ENCODE measurements around the gene TBC1D22A.

DNA sequence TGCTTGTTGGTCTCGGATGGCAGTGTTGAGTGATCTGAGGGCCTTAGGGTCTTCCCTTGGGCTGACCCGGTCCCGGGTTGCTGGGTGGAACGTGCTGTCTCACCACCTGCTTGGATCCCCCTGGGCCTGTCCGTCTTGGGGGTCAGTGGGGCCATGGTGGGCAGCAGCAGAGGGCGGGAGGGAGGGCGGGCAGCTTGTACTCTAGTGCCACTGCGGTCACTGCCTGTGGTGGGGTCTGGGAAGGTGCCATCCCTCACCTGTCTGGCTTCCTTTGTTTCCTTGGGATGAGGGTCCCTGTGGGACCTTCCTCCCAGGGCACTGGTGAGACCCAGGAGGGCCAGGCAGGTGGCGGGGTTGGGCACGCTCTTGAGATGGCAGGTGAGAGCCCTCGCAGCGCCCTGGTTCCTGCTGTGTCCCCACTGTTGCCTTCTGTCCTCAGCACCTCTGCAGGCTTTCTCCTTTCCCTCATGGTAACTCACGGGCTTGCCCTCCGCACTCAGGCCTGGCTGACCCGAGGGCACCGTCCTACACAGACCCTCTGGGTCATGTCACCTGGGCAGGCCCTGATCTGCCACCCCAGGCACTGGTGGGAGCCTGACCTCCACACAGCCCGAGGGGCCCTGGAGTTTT is 34.2 kb downstream of the TBC1D22A start:
- TF ChIP-seq CTCF (IDR thresholded peaks at IDR 0.05; ENCODE audit: insufficient read depth, low read depth, low read length) (no peak), EZH2 (IDR thresholded peaks at IDR 0.05; ENCODE audit: insufficient read depth, low read length) (no peak)

All from astrocyte (in vitro differentiated cells and primary cell).